Nucleus accumbens (tissue), 56 donors: ENCODE measurements around the gene RGL2.
A peak's percentile ranks its signal among the peaks of the same experiment; 100 is the strongest.

Source experiments
- DNase-seq, 56 donors: peaks; one replicate each; lab custom pipeline; 2025; lab: John Stamatoyannopoulos, UW

The RGL2 gene

DNA sequence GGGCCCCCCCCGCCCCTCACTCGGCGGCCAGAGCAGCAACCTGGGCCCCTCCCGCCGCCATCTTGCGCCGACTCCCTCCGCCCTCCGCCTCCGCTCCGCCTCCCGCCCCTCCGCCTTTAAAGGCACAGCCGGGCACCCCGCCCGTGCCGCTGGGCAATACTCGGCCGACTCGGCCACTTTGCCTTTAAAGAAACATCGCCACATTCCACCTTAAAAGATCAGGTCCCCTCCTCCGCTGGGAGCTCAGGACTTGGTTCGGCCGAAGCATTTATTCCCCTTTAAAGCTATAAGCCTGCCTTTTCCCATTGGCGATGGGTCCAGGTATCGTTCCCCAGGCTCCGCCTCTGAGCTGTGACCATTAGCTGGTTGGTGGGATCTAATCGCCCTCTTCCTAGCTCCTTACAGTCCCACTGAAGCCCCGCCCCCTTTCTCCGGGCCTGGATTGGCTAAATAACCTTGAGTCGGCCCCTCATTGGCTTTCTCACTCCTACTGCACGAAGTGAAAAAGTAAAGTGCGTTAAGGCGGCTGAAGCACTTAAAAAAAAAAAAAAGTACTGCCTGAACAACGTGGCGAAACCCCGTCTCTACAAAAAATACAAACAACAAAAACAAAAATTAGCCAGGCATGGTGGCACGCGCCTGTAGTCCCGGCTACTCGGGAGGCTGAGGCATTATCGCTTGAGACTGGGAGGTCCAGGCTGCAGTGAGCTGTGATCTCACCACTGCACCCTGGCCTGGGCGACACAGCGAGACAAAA, 19.1 kb upstream of the RGL2 start, which contains the start of gene ZBTB22:
Gene ZBTB22, minus strand, starts transcription at position 76 of the 757 bp plus-strand sequence. CDS start 828 bp downstream, outside the sequence.
- DNase-seq, result peak; percentile 65 to 100 (median 98)

DNA sequence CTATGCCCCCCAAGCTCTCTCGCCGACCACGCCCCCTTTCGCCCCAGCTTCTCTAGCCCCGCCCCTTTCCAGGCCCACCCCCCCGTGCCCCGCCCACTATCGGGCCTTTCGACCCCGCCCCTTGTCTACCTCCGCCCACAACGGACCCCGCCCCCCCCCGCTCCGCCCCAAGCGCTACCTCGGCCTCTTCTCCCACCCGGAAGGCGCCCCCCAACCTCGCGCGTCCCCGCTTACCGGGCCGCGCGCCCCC, 18.6 kb upstream of the RGL2 start:
- peak in 9 of 56 donors; percentile 51 to 86 (median 69) for DNase-seq

DNA sequence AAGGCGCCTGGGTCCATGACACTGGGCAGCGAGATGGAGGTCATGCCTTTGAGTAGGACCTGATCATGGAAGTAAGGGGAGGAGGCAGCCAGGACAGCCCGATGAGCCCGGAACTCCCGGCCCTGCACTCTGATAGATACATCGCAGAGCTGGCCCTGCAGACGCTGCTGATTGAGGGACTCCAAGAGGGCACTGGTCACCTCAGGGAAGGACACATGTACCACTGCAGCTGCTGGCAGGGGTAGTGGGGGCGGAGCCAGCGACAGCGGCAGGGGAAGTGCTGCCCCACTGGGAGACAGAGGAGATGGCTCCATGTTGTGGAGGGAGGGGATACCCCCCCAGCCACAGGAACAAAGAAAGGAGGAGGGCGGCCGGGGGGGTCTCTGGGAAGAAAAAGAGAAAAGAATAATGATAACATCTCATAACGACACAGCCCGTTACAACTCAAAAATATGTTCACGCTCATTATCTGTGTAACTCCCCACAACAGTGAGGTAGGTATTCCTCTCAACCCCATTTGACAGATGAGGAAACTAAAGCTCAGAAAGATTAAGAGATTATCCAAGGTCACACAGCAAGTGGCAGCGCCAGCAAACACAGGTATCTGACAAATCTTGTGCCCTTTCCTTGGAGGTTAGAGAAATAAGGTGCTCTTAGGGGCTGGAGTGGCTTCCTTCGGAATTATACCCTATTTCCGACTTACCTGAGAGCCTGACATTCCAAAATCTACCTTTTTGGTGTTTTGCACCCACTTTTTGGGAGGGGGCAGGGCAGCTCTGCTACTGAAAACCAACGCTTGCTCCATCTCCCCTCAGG, 18.1 kb upstream of the RGL2 start:
- DNase-seq, result no peak

DNA sequence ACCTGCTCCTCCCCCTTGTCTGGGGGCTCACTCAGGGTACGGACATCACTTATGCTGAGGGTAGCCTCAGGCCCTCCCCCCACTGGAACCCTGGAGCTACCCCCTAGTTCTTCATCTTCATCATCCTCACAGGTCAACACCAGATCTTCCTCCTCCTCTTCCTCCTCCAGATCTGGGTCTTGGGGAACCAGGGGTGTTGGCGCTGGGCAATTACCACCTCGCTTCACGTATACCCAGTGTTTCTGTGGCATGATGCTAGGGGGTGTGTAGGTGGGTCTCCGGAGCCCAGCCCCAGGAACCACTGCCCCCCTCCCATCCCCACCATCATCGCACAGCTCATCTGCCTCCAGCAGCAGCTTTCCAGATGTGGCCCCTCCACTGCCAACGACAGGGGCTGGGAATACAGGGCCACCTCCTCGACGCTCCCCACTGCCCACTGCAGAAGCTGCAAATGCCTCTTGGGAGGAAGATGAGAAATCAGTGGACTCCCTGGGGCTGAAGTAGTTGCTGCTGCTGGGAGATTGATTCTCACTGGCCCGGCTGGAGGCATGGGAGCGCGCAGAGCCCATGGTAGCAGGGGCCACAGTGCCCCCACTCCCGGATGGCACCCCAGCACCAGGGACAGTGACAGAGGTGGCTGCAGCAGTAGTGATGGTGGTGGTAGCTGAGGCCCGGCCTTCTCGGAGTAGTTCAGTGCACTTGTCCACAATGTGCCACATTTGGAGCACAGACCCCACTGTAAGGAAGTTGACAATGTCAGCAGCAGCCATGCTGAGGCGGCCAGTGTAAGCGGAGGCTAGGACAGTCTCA, 17.3 kb upstream of the RGL2 start:
- DNase-seq, result no peak

DNA sequence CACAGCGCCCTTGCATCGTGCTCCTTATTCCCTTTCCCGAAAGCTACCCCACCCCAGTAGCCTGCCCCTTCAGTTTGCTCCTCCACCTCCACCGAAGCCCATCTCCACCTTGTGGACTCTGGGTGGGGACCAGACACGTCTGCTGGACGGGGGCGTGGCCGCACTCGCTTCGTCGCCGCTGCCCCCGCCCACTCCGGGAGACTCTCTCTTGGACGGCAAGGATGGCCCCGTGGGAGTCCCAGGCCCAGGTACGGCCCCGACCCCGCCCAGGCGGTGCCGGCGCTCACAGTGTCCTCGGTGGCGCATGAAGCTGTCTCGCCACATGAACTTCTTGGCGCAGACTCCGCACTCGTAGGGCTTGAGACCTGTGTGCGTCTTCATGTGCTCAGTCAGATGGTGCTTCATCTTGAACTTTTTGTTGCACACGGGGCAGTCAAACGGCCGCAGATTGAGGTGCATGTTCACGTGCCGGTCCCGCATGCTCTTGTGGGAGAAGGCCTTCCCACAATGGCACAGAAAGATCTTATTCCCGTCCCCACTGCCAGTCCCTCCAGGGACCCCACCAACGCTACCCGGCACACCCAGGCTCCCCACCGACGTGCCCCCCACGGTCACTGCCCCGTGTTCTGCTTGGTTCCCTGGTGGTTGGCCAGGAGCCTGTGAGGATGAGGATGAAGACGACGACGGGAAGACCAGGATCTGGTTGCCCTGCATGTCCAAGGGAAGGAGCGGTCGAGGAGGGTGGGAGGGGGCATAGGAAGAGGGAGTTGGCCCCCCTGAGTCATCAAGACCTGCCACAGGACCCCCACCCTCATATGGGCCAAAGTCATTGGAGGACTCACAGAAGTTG, 16.4 kb upstream of the RGL2 start:
- DNase-seq, result no peak

DNA sequence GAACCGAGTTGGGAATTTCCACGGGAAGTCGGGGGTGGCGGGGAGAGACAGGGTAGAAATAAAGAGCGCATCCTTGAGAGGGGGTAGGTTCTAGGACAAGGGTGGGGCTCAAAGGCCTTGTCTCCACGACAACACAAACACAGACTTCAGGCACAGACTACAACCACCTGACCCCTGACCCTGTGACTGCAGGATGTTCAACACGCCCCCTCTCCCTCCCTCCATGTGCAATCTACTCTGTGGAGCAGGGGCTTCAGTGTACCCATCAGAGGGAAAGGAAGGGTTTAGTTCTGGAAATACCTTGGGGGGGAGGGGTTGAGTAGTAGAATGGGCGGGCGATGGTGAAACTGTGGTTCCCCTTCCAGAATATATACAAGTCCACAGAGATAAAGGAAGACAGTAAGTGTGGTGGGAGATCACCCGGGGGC, 15.8 kb upstream of the RGL2 start:
- DNase-seq, result peak in 35 of 56 donors; percentile 22 to 70 (median 47)

DNA sequence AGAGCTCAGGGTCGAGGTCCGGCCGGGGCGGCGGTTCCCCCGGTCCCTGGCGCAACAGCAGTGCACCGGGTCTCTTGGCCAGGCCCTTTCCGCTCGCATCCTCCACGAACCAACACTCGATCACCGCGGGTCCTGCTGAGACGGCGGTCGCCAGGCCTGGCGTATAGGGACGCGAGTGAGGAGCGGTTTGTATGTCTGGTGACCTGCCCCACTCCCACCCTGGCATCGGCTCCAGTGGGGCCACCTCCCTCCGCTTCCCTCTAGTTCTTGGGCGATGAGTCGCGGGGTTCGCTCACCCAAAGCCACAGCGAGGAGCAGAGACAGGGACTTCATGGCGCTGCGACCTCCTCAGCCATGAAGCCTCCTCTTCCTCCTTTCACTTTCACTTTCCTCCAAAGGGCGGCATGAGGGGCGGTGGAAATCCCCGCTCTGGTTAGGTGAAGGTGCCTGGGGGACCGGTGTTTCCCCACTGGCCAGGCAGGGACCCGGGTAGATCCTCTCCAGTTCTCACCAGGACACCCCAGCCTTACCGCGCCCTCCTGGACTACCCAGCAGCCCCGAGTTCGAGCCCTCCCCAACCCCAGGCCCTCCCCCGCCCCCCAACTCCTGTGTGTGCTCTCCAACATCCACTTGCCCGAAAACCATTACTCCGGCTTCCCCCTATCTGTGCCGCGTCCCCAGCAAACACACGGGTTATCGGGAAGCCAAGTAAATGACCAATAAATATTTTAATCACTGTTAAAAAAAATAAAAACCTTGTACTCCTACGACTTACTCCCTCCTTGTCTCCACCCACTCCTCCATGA, 15.2 kb upstream of the RGL2 start, which contains the start of gene TAPBP:
Gene TAPBP, minus strand, starts transcription at position 370 of the 806 bp plus-strand sequence. Its CDS starts 37 bp downstream, at position 333.
- peak in 45 of 56 donors; percentile 26 to 80 (median 47) for DNase-seq

DNA sequence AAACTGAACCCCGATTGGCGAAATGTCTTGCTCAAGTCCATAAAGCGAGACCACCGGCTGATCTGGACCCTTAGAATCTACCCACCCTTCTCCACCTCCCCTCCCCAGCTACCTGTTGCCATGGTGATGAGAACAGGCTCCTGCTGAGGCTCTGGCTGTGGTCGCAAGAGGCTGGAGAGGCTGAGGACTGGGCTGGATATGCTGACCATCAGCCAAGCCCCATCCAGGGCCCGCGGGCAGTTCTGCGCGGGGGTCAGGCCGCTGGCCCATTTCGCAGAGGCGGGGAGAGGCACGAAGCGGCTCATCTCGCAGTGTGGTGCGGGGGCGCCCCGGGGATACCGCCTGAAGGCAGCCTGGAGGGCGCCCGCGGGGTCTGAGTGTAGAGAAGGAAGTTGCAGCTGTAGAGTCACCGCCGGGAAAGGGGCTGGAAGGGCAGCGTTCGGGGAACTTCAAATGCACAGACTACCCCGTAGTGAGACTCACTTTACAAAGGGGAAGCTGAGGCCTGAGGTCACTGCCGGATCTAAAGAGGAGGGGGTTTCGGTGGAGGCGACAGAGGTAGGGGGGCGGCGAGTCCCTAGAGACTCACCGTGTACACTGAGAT, 14.5 kb upstream of the RGL2 start:
- DNase-seq, result peak in 34 of 56 donors; percentile 19 to 64 (median 44)

DNA sequence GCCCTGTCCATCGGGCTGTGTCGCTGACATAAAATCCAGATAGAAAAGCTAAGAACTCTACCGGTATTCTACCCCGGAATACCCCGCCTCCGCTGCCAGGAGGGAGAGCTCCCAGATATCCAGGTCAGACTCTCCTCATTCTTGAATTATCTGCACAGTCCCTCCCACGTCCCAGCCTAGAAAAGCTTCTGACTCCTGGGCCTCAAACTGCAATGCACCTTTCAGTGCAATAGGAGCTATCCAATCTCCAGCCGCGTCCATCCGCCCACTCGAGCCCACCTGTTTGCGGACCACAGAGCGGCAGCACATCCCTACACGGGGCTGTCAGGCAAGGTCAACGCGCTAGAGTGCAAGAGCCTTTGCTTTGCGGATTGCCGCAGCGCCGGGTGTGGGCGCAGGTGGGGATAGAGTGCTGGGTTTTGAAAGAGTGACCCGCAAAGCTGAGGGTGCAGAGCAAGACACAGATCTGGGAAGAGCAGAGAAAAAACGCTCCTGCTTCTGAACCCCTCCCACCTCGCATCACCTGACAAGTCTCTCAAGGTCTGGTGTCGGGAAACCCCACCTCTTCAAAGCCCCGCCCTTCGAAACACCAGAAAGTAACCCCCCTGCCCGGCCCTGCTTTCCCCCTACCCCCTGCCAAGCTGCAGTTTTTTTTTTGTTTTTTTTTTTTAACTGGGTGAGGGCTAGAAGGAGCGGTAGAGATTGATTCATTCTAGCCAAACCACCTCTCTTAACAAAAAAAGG, 13.8 kb upstream of the RGL2 start:
- peak in 46 of 56 donors; percentile 5 to 88 (median 56) for DNase-seq

DNA sequence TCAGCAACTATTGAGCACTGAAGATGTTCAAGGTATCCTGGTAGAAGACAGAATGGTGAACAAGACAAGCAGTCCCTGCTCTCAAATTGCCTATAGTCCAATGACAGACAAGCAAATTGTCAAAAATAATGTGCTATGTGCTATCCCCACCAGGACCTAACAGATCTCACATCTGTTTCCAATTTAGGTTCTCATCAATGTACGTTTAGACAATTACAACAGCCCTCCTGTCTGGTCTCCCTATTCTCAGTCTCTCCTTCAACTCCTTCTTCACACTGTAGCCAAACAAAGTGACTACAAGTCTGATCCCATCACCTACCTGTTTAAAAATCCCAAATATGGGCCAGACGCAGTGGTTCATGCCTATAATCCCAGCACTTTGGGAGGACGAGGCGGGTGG, 7.6 kb upstream of the RGL2 start:
- DNase-seq, result no peak

DNA sequence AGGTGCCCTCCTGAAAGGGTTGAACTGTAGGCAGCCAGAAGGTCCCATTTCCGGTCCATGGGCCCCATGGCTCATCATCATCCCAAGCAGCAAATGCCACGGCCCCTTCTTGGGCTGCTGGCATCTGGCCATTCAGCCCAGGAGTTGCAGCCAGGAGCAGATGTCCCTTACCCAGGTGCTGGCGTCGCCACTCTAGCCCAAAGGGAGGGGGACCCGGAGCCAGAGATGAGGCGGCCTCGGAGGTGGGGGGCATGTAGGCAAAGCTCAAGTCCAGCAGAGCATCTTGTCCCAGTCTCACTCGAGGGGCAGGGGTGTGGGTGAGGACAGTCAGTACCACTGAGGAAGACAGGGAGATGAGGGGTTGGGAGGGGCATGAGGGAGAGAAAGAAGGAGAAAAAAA, 6.3 kb upstream of the RGL2 start:
- no peak for DNase-seq

DNA sequence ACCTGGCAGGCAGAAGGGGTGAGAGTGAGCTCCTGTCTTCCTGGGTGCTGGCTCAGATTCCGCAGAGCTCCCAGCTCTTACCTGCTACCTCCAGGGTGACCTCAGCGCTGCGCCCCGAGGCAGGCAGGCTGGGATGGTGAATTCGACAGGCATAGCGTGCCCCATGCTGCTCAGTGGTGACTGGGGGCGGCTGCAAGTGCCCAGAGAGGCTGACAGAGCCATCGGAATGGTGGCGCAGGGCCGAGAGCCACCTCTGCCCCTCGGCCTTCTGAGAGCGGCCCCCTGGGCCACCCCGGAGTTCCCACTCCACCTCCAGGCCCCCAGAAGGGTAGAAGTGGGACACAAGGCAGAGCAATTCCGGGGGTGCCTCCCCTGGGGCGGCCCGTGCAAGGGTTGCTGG, 5.5 kb upstream of the RGL2 start:
- DNase-seq, result no peak

DNA sequence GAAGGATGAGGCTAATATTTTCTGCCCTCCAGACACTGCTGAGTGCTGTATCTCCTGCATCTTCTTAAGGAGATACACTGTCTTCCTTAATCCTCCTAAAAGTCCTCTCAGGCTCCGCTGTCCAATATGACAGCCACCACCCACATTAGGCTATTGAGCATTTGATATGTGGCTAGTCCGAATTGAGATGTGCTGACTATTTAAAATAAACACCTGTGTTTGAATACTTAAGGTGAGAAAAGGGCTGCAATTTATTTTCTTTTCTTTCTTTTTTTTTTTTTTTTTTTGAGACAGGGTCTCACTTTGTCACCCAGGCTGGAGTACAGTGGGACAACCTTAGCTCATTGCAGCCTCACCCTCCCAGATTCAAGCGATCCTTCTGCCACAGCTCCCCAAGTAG, 3.1 kb upstream of the RGL2 start:
- DNase-seq, result no peak

DNA sequence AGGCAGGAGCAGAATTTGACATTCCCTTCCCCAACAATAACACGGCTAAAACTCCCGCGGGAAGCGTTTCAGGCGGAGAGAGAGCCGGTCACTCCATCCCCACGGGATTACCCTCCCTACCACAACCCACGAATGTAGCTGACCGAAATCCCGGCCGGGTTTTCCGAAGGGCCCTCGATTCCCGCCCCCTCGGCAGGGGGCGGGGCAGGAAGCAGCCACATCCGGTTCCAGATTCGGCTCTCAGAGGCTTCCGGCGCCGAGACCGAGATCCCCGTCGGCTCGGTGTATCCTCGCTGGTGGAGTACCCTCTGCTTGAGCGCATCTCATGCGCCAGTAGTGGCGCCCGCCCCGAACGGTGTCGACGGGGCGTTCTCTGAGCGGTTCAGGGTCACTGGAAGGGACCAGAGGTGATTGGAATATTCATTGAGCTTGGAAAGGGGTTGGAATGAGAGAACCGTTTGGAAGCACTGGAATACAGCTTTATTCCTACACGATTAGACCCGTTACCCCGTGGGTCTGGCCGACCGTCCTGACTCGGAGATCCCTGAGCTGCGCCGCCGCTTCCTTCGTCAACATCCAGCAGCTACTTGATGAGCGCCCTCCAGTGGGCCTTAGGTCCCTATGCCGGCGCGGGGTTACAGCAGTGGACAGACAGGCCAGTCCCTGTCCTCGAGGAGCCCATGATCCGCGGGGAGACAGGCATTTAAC, 649 bp upstream of the RGL2 start:
- peak in 55 of 56 donors; percentile 48 to 94 (median 85) for DNase-seq

DNA sequence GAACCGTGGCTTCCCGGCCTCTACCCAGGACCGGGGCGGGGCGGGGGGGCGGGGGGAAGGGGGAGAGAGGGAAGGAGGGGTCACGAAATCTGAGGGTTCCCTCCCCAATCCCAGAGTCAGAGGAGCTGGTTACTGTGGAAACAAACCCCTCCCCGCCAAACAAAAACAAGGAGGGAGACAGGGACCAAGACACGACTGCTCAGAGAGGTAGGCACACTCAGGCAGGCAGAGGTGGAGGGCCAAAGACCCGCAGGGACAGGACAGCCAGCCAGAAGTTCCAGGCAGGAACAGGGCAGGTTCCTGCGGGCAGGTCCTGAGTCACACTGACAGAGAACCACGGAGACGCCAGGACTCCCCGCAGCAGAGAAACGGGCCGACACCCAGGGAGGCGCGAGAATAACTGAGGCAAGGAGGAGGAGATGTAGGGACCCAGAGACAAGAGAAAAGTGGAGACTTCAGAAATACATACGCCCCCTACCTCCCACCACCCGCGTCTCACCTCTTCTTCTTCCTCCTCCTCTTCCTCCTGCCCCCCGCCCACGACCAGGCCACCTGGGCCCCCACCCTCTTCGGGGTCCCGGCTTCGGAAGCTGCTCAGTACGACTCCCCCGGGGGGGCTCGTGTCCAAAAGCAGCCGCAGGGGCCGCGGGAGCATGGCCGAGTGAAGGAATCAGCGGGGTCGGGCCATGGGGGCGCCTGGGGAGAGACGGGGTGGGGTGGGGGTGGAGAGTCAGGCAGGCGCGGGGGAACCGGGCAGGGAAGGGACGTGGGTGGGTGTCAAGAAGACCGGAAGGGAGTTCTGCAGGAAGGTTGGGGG, 578 bp downstream of the RGL2 start:
- DNase-seq, result peak in 40 of 56 donors; percentile 11 to 68 (median 41)

DNA sequence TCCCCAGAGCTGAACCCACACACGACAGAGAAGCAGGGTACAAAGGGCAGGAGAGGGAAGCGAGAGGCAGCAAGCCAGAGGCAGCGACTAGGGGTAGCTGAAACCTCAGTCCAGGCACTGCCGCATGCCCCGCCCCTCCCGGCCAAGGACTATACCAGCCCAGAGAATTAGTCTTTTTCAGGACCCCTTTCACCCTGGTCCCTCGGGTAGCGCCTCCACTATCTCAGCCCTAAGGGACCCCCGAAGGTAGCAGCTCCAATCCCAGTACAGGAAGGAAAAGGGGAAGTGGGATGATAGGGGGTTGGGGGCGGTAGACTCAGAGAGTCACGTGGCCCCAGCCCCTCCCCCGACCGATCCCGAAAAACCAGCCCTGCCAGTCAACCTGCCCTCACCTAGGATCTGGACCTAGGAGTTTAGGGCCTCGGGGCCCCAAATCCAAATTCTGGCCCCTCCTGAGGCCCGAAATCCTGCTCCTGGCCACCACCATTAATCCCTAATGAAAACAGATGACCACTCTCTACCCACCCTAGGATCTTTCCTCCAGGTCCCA, 1.3 kb downstream of the RGL2 start:
- DNase-seq, result peak in 8 of 56 donors; percentile 17 to 49 (median 30)
